Activated CD8-positive, alpha-beta T cell treated with anti-CD3 and anti-CD28 coated beads, Interleukin-2, amount 10 ng/mL, durations not matched to agents 7 days and 5 days (primary cell): ENCODE data around the gene TNPO2. TPM values are rescaled to one million over a fixed set of nuclear protein-coding genes. Genes with fewer than 3 reads are reported as not detected.
"Not testable (repeated sequence)": the region's sequence is repeated elsewhere in the genome, so short reads cannot be mapped to it uniquely, and the experiment has no call there.

Experiments used
- ATAC-seq: fragments of 150-1000 bp; cut with Tn5 transposase; one replicate; pipeline ENCODE4 v1.10.0; 2021; ENCODE audit warnings: moderate library complexity
- CTCF ChIA-PET: fragments of 350-600 bp; sonication (Branson Sonifier 250); formaldehyde crosslinking; loops from one replicate; lab custom pipeline; 2021; ENCODE audit warnings: antibody characterized with exemption; lab: Charles Lee
- POLR2A ChIA-PET: fragments of 350-600 bp; sonication (Branson Sonifier 250); formaldehyde crosslinking; loops from one replicate; lab custom pipeline; 2021; ENCODE audit warnings: antibody characterized with exemption; lab: Charles Lee
- DNase-seq: peaks from one replicate; pipeline ENCODE4 v3.0.0-alpha.2; 2020
- H3K27ac Mint-ChIP-seq: one replicate; pipeline ENCODE4 v1.8.0; 2021; ENCODE audit warnings: mild to moderate bottlenecking, mixed read lengths
- H3K27me3 Mint-ChIP-seq: one replicate; pipeline ENCODE4 v1.8.0; 2021; ENCODE audit warnings: low read depth, mixed read lengths
- H3K36me3 Mint-ChIP-seq: one replicate; pipeline ENCODE4 v1.8.0; 2021; ENCODE audit warnings: low read depth, mixed read lengths
- H3K4me1 Mint-ChIP-seq: one replicate; pipeline ENCODE4 v1.8.0; 2021; ENCODE audit warnings: low read depth, mixed read lengths
- H3K4me3 Mint-ChIP-seq: one replicate; pipeline ENCODE4 v1.8.0; 2021; ENCODE audit warnings: mild to moderate bottlenecking, mixed read lengths
- H3K9me3 Mint-ChIP-seq: one replicate; pipeline ENCODE4 v1.8.0; 2022; ENCODE audit warnings: mixed read lengths; ENCODE audit not compliant: insufficient read depth
- total RNA-seq, 2 experiments: library from RNA; stranded (reverse); gene quantifications; one replicate each; pipeline ENCODE4 v1.2.3, GENCODE V29; 2021

The TNPO2 gene
- total RNA-seq, 2 experiments from 2014 or later, result 84.3 to 93.1 TPM

DNA sequence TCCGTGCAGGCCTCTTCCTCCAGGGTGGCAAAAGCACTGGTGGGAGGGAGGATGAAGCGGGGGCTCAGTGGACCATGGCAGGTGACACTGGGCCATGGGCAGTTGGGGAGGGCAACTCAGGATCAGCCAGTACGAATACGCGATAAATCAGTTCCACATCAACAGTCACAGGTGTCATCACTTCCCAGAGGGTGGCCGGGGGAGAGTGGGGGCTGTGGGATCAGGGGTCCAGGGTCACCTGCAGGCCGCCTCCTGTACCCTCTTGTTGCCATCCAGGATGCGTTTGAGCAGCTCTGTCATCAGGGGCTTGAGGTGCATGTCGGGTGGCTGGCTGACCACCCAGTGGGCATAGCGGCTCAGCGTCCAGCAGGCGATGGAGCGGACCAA, 17.4 kb downstream of the TNPO2 start:
- ChIA-PET CTCF (no interaction called here), POLR2A (no interaction called here)
- no peaks in the 10 kb centered on the region for H3K27me3 Mint-ChIP-seq
- no peaks in the 10 kb centered on the region for H3K9me3 Mint-ChIP-seq
- H3K4me3 Mint-ChIP-seq, result no peak overlapping the region
- no peaks in the 10 kb centered on the region for H3K4me1 Mint-ChIP-seq
- H3K36me3 Mint-ChIP-seq, result peaks cover 60% of the 10 kb centered on the region
- ATAC-seq, result no peak
- DNase-seq, result no peak
- H3K27ac Mint-ChIP-seq, result no peak overlapping the region

DNA sequence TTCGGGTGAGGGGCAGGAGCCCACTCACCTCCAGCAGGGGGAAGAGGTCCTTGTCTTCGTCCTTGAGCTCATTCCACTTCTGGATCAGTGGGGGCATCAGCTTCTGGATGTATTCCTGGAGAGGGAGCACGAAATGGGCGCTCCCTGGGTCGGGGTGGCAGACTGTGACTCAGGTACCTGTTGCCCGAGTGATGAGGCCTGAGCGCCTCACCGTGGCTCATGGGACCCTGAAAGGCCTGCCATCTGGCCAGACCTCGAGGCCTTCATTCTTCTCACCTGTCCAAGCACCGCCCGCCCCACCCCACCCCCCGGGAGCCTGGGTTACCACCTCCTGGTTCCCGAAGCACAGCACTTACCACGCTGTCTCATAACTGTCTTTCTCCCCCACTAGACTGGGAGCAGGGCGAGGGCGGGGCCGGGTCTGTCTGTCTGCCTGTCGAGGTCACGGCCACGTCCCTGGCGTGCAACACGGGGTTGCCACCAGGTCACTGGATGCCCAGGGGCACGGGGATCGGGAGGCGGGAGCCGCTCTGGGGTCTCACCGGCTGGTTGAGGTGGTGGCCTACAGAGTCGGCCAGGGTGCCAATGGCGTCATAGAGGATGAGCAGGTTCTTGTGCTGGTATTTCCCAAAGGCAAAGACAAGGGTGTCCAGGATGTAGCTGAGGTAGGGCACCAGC, 17.9 kb downstream of the TNPO2 start:
- ATAC-seq, result no peak
- no peaks in the 10 kb centered on the region for H3K4me1 Mint-ChIP-seq
- peaks cover 61% of the 10 kb centered on the region for H3K36me3 Mint-ChIP-seq
- no peak overlapping the region for H3K27ac Mint-ChIP-seq
- DNase-seq, result no peak
- no peaks in the 10 kb centered on the region for H3K27me3 Mint-ChIP-seq
- POLR2A ChIA-PET, result no interaction called here
- no peak overlapping the region for H3K4me3 Mint-ChIP-seq
- H3K9me3 Mint-ChIP-seq, result no peaks in the 10 kb centered on the region
- CTCF ChIA-PET, result no interaction called here

DNA sequence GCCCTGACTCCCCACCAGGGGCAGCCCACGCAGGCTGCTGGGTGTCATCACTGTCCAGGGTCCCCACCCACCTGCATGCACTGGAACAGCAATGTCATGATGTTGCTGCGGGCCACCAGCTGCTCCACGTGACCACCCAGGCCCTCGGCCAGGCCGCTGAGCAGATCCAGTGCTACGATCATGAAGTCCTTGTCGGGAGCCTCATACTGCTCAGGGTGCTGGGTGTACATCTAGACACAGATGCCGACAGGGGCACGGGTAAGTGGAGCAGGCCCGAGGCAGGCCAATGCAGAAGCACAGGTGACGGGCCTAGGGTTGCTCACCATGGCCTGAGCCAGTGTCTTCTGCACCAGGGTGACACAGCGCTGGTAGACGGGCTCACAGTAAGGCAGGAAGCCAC, 18.6 kb downstream of the TNPO2 start:
- H3K4me1 Mint-ChIP-seq, result no peaks in the 10 kb centered on the region
- H3K27me3 Mint-ChIP-seq, result no peaks in the 10 kb centered on the region
- H3K4me3 Mint-ChIP-seq, result no peak overlapping the region
- no peak overlapping the region for H3K27ac Mint-ChIP-seq
- POLR2A ChIA-PET, result no interaction called here
- DNase-seq, result no peak
- ATAC-seq, result no peak
- CTCF ChIA-PET, result no interaction called here
- no peaks in the 10 kb centered on the region for H3K9me3 Mint-ChIP-seq
- H3K36me3 Mint-ChIP-seq, result peaks cover 58% of the 10 kb centered on the region

DNA sequence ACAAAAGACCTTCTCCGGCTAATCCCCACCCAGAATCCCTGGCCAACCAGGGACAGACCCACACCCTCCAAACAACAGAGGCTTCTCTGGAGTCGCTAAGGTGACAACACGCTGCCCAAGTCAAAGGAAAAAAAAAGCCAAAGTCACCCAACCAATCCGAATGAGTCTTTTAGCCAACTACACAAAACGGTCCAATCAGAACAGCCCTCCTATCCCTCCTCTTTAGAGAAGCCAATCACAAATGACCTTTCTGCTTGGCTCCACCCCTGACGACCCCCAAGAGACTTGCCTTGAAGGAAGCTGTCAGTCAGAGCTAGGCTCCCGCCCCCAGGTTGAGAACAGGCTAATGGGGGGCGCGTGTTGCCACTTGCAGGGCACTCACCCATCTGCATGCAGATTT, 20.7 kb downstream of the TNPO2 start:
- DNase-seq (peak; percentile 49), ATAC-seq (peak; percentile 54)
- no peaks in the 10 kb centered on the region for H3K9me3 Mint-ChIP-seq

DNA sequence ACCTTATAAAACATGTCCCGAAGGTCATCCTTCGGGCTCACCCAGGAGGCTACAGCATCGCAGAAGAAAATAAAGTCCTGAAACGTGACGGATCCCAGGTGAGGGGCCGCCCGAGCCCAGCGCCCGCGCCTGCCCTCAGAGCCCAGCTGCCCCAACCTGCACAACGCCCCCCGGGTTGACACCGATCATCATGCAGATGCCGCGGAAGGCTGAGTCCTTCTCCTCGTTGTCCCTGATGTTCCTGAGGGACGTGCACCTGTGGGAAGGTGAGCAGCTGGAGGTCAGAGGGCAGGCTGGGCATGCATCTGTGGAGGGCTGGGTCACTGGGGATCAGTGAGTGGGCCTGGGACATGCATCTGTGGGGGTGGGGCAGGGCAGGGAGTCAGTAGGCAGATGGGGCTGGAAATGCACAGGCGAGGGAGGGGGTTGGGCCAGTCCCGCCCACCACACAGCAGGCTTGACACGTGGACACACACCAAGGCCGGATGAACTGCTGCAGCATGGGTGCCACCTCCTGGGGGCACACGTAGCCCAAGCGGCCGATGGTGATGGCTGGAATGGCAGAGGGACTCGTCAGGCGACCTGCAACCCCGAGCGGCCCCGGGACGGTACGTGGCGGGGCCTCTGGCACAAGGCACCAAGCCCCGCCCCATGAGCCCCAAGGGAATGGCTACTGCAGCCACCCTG, 22.0 kb downstream of the TNPO2 start:
- Mint-ChIP-seq H3K27me3 (no peaks in the 10 kb centered on the region), H3K36me3 (peaks cover 54% of the 10 kb centered on the region), H3K9me3 (no peaks in the 10 kb centered on the region), H3K4me1 (peaks cover 4% of the 10 kb centered on the region), H3K27ac (no peak overlapping the region), H3K4me3 (no peak overlapping the region)
- ChIA-PET CTCF (no interaction called here), POLR2A (no interaction called here)
- ATAC-seq, result no peak
- DNase-seq, result no peak

More for the DNA sequence above, 20.7 kb downstream of the TNPO2 start:
- ChIA-PET CTCF (no interaction called here), POLR2A (no interaction called here)
- no peaks in the 10 kb centered on the region for H3K27me3 Mint-ChIP-seq
- H3K4me1 Mint-ChIP-seq, result peaks cover 2% of the 10 kb centered on the region
- H3K36me3 Mint-ChIP-seq, result peaks cover 58% of the 10 kb centered on the region
- H3K27ac Mint-ChIP-seq, result no peak overlapping the region
- H3K4me3 Mint-ChIP-seq, result no peak overlapping the region

DNA sequence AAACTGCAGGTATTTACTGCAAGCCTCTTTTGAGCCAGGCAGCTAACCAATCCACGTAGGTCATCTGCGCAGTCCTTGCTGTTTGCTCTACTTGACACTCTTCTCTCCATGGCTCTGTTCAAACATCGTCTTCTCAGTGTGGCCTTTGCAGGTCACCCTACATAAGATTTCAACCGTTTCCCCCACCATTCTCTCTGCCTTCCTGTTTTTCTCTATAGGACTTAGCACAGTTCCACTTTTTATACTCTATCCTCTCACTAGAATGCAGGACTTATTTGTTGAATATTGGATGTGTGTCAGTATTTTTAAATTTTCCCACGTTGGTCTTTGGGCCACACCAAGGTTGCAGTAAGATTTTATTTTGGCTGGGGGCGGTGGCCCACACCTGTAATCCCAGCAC, 25.6 kb downstream of the TNPO2 start:
- POLR2A ChIA-PET, result no interaction called here
- H3K4me3 Mint-ChIP-seq, result no peak overlapping the region
- DNase-seq (no peak), ATAC-seq (no peak)
- H3K27ac Mint-ChIP-seq, result peak overlapping the region; percentile 80
- peaks cover 26% of the 10 kb centered on the region for H3K4me1 Mint-ChIP-seq
- CTCF ChIA-PET, result interaction anchor here (1.4 kb wide), 1 partner anchor 25 kb away, joined by 3 read pairs; the partner anchor contains the start of gene TNPO2
- peaks cover 31% of the 10 kb centered on the region for H3K36me3 Mint-ChIP-seq
- H3K9me3 Mint-ChIP-seq, result no peaks in the 10 kb centered on the region
- no peaks in the 10 kb centered on the region for H3K27me3 Mint-ChIP-seq

DNA sequence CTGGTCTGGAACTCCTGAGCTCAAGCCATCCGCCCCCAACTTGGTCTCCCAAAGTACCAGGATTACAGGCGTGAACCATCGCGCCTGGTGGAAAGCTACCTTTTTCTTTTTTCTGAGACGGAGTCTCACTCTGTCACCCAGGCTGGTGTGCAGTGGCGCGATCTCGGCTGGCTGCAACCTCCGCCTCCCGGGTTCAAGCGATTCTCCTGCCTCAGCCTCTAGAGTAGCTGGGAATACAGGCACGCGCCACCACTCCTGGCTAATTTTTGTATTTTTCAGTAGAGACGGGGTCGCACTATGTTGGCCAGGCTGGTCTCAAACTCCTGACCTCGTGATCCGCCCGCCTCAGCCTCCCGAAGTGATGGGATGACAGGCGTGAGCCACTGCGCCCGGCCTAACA, 26.3 kb downstream of the TNPO2 start:
- H3K27me3 Mint-ChIP-seq, ATAC-seq, H3K9me3 Mint-ChIP-seq, DNase-seq: not testable (repeated sequence)
- H3K4me3 Mint-ChIP-seq, result peak overlapping the region; percentile 45
- POLR2A ChIA-PET, result interaction anchor here (1.5 to 2.6 kb wide), 3 partner anchors 11 to 24 kb away, joined by 5 to 8 read pairs (median 5); no protein-coding TSS in a partner anchor
- H3K4me1 Mint-ChIP-seq, result peaks cover 26% of the 10 kb centered on the region
- CTCF ChIA-PET, result interaction anchor here (1.0 to 2.4 kb wide), 4 partner anchors 25 to 151 kb away, joined by 3 to 13 read pairs (median 6); partner anchors contain the start of gene TRIR
- peak overlapping the region; percentile 67 for H3K27ac Mint-ChIP-seq
- H3K36me3 Mint-ChIP-seq, result peaks cover 26% of the 10 kb centered on the region

DNA sequence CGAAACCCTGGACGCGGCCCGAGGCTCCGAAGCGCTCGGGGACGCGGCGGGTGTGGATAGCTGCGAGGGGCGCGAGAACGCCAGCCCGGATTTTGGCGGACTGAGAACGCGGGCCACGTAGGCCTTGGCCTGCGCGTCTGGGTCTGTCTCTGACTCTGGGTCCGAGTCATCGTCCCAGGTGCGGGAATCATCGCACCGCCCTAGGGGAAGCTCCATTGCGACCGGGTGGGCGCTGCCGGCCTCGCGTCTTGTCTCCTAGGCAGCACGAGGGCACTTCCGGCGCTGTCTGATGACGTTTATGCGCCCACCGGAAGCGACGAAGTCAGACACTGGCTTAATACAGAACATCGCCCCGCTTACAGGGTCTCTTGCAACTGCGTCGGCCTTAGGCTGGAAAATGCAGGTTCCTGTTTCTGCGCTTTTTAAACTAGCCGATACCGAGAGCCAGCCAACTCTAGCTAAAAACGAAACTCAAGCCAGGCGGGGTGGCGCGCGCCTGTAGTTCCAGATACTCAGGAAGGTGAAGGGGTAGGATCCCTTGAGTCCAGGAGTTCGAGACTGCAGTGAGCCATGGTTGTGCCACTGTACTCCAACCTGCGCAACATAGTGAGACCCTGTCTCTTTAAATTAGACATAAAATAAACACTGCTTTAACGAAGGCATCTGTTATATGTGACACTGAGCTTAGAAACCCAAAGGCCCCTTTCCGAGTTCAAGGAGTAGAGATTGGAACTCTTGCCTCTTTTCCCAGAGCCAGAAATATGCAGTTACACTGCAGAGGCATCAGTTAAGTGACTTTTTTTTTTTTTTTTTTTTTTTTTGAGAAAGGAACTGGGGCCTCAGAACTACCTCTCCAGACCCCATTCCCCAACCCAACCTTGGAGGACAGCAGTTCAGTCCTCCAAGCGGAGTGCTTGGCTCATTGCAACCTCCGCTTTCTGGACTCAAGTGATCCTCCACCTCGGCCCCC, 27.1 kb downstream of the TNPO2 start, which contains the start of gene FBXW9:
Gene FBXW9 (minus strand): TSS at position 266 of the 970 bp plus-strand sequence. CDS start 50 bp downstream, at position 216.
- peaks cover 26% of the 10 kb centered on the region for H3K4me1 Mint-ChIP-seq
- H3K9me3 Mint-ChIP-seq, result no peaks in the 10 kb centered on the region
- ChIA-PET POLR2A (interaction anchor here (0.6 to 2.6 kb wide), 10 partner anchors 10 to 106 kb away, joined by 3 to 18 read pairs (median 5); partner anchors contain the start of genes DHPS and TRIR), CTCF (interaction anchor here (1.0 to 2.4 kb wide), 7 partner anchors 20 to 151 kb away, joined by 3 to 13 read pairs (median 3); partner anchors contain the start of gene TRIR)
- peak; percentile 98 for DNase-seq
- peak; percentile 90 for ATAC-seq
- no peaks in the 10 kb centered on the region for H3K27me3 Mint-ChIP-seq
- peaks cover 24% of the 10 kb centered on the region for H3K36me3 Mint-ChIP-seq
- H3K4me3 Mint-ChIP-seq, result peak within 1 kb of the TSS; percentile 89
- H3K27ac Mint-ChIP-seq, result peak within 1 kb of the TSS; percentile 98

DNA sequence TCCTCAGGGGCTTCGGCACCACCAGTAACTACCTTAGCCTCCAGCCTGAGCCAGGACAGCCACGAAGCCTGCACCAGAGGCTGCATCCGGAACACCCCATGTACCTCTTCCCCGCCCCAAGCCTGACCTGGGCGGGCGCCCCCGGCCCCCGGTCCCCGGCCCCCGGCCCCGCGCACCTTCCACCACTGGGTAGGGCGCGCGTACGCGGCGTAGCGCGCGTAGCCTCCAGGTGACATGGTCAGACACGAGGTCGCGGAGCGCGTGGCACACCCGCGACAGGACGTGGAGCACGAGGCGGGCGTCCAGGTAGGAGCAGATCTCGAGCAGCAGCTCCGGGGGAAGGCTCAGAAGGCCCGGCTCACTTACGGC, 27.8 kb downstream of the TNPO2 start:
- Mint-ChIP-seq H3K36me3 (peaks cover 19% of the 10 kb centered on the region), H3K27ac (peak overlapping the region; percentile 98), H3K9me3 (no peaks in the 10 kb centered on the region), H3K27me3 (no peaks in the 10 kb centered on the region), H3K4me3 (peak overlapping the region; percentile 89), H3K4me1 (peaks cover 26% of the 10 kb centered on the region)
- CTCF ChIA-PET, result interaction anchor here (1.1 to 2.4 kb wide), 5 partner anchors 19 to 100 kb away, joined by 3 to 13 read pairs (median 4); partner anchors contain the start of gene TRIR
- peak; percentile 29 for ATAC-seq
- DNase-seq, result no peak
- POLR2A ChIA-PET, result interaction anchor here (0.6 to 2.6 kb wide), 10 partner anchors 10 to 107 kb away, joined by 3 to 18 read pairs (median 5); partner anchors contain the start of genes DHPS and TRIR

DNA sequence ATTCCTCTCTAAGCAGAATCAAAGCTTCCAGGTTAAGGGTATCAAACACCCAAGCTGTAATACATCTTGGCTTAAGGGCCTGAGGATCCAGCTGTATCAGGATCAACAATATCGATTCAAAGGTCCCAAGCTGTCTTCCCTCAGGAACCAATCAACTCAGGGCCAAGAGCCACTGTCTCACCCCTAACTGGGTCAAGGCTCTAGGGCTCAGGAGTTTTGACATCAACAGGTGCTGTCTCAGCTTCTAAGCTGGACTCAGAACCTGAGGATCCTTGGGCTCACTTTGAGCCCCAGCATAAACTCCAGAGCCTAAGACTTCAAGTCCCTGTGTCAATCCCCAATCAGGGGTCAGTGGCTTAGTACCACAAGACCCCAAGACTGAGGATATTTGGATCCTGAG, 28.2 kb downstream of the TNPO2 start:
- H3K4me1 Mint-ChIP-seq, result peaks cover 26% of the 10 kb centered on the region
- ChIA-PET POLR2A (interaction anchor here (0.5 to 2.6 kb wide), 6 partner anchors 9 to 243 kb away, joined by 3 to 18 read pairs (median 4); partner anchors contain the start of genes CALR, DHPS and TRIR), CTCF (interaction anchor here (0.7 to 2.4 kb wide), 3 partner anchors 19 to 24 kb away, joined by 3 to 13 read pairs (median 4); no protein-coding TSS in a partner anchor)
- H3K27ac Mint-ChIP-seq, result peak overlapping the region; percentile 81
- peaks cover 14% of the 10 kb centered on the region for H3K36me3 Mint-ChIP-seq
- DNase-seq, result no peak
- no peaks in the 10 kb centered on the region for H3K27me3 Mint-ChIP-seq
- peak overlapping the region; percentile 89 for H3K4me3 Mint-ChIP-seq
- no peak for ATAC-seq
- no peaks in the 10 kb centered on the region for H3K9me3 Mint-ChIP-seq

DNA sequence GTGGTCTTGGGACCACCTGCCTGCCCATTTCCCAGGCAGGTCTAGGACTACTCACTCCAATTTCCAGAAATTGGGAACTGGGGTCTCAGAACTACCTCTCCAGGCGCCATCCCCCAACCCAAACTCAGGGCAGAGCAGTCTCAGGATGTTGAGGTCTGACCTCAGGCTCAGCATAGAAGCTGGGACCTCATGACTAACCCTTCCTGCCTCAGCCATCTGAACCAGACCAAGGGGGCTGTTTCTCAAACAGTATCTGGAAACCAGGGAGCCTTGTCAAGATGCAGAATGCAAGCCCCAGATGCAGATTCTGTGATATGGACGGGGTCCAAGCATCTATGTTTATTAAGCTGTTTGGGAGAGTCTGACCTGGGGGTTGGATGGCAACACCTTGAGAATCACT, 28.6 kb downstream of the TNPO2 start:
- DNase-seq (no peak), ATAC-seq (no peak)
- H3K9me3 Mint-ChIP-seq, result no peaks in the 10 kb centered on the region
- H3K4me3 Mint-ChIP-seq, result peak overlapping the region; percentile 49
- ChIA-PET POLR2A (interaction anchor here (0.5 to 2.6 kb wide), 6 partner anchors 9 to 244 kb away, joined by 3 to 18 read pairs (median 4); partner anchors contain the start of genes CALR, DHPS and TRIR), CTCF (interaction anchor here (0.7 to 2.4 kb wide), 2 partner anchors 23 to 25 kb away, joined by 4 to 13 read pairs; no protein-coding TSS in a partner anchor)
- no peaks in the 10 kb centered on the region for H3K27me3 Mint-ChIP-seq
- peak overlapping the region; percentile 28 for H3K27ac Mint-ChIP-seq
- peaks cover 26% of the 10 kb centered on the region for H3K4me1 Mint-ChIP-seq
- peaks cover 13% of the 10 kb centered on the region for H3K36me3 Mint-ChIP-seq
